Liver (tissue), 9 donors: Measurements from ENCODE around the gene COL17A1. TPM values are rescaled to one million over a fixed set of nuclear protein-coding genes. Genes with fewer than 3 reads are reported as not detected.

ENCODE experiments used
- DNase-seq: peaks from one replicate; pipeline ENCODE4 v3.0.0-alpha.2; 2017; ENCODE audit warnings: low spot score
- H3K27ac ChIP-seq, 2 donors: one replicate each; pipeline ENCODE4 v1.7.0; 2013; ENCODE audit warnings: inconsistent platforms in 2 of 2, low read length in 2 of 2, control low read depth in 1 of 2, low read depth in 1 of 2, mild to moderate bottlenecking in 1 of 2
- H3K27me3 ChIP-seq, 4 donors: one replicate each; pipeline versions ENCODE4 v1.6.1 to v1.7.0; 2013; ENCODE audit warnings: low read length in 3 of 4, inconsistent platforms in 1 of 4, mild to moderate bottlenecking in 1 of 4, moderate library complexity in 1 of 4; ENCODE audit not compliant: control insufficient read depth in 4 of 4, insufficient read depth in 4 of 4
- H3K36me3 ChIP-seq, 4 donors: one replicate each; pipeline versions ENCODE4 v1.6.1 to v1.7.0; 2013; ENCODE audit warnings: low read length in 3 of 4, mild to moderate bottlenecking in 3 of 4, low read depth in 1 of 4, moderate library complexity in 1 of 4; ENCODE audit not compliant: control insufficient read depth in 4 of 4, insufficient read depth in 3 of 4
- H3K4me1 ChIP-seq, 4 donors: one replicate each; pipeline versions ENCODE4 v1.6.1 to v1.7.0; 2013; ENCODE audit warnings: low read length in 3 of 4, mild to moderate bottlenecking in 3 of 4, moderate library complexity in 1 of 4; ENCODE audit not compliant: control insufficient read depth in 4 of 4, insufficient read depth in 4 of 4
- H3K4me3 ChIP-seq, 3 donors: one replicate each; pipeline versions ENCODE4 v1.6.1 to v1.7.0; 2013; ENCODE audit warnings: low read length in 3 of 3, control low read depth in 1 of 3, low read depth in 1 of 3, mild to moderate bottlenecking in 1 of 3
- H3K9ac ChIP-seq, 2 donors: one replicate each; pipeline ENCODE4 v1.7.0; 2013; ENCODE audit warnings: low read length in 2 of 2, mild to moderate bottlenecking in 2 of 2, moderate library complexity in 2 of 2, control low read depth in 1 of 2, low read depth in 1 of 2
- H3K9me3 ChIP-seq, 4 donors: one replicate each; pipeline versions ENCODE4 v1.6.1 to v1.7.0; 2013; ENCODE audit warnings: low read length in 3 of 4; ENCODE audit not compliant: control insufficient read depth in 4 of 4
- ATF3 ChIP-seq: IDR thresholded peaks from 2 replicates; pipeline ENCODE4 v1.6.1; 2016; ENCODE audit warnings: antibody characterized with exemption
- CTCF ChIP-seq: fragments of 150-350 bp; IDR thresholded peaks from 2 replicates; pipeline ENCODE4 v1.5.1; 2017; ENCODE audit warnings: improper control_type of control experiment, low read depth, low read length; ENCODE audit not compliant: missing input control
- EGR1 ChIP-seq, 2 donors: IDR thresholded peaks; 2 replicates each; pipeline ENCODE4 v1.6.1; 2016 to 2018; ENCODE audit warnings: antibody characterized with exemption in 2 of 2, low read depth in 2 of 2
- FOXA1 ChIP-seq: IDR thresholded peaks from 2 replicates; pipeline ENCODE4 v1.6.1; 2016; ENCODE audit warnings: antibody characterized with exemption
- FOXA2 ChIP-seq: IDR thresholded peaks from 2 replicates; pipeline ENCODE4 v1.6.1; 2016; ENCODE audit warnings: antibody characterized with exemption
- GABPA ChIP-seq, 2 donors: IDR thresholded peaks in 1 of 2; conservative IDR thresholded peaks in 1 of 2; 2 replicates each; pipeline ENCODE4 v1.6.1; 2016; ENCODE audit warnings: antibody characterized with exemption in 2 of 2, mild to moderate bottlenecking in 1 of 2, moderate library complexity in 1 of 2
- HNF4A ChIP-seq, 2 donors: conservative IDR thresholded peaks; 2 replicates each; pipeline ENCODE4 v1.6.1; 2016; ENCODE audit warnings: antibody characterized with exemption in 2 of 2, mild to moderate bottlenecking in 2 of 2
- HNF4G ChIP-seq: IDR thresholded peaks from 2 replicates; pipeline ENCODE4 v1.6.1; 2016; ENCODE audit warnings: antibody characterized with exemption
- JUND ChIP-seq, 2 donors: IDR thresholded peaks; 2 replicates each; pipeline ENCODE4 v1.6.1; 2016; ENCODE audit warnings: antibody characterized with exemption in 2 of 2
- MAX ChIP-seq: IDR thresholded peaks from 2 replicates; pipeline ENCODE4 v1.6.1; 2016; ENCODE audit warnings: antibody characterized with exemption
- NR2F2 ChIP-seq: IDR thresholded peaks from 2 replicates; pipeline ENCODE4 v1.6.1; 2016; ENCODE audit warnings: antibody characterized with exemption
- RAD21 ChIP-seq, 2 donors: IDR thresholded peaks; 2 replicates each; pipeline ENCODE4 v1.6.1; 2016; ENCODE audit warnings: antibody characterized with exemption in 2 of 2, mild to moderate bottlenecking in 2 of 2
- REST ChIP-seq: IDR thresholded peaks from 2 replicates; pipeline ENCODE4 v1.6.1; 2016; ENCODE audit warnings: antibody characterized with exemption, mild to moderate bottlenecking
- RXRA ChIP-seq, 2 donors: IDR thresholded peaks; 2 replicates each; pipeline ENCODE4 v1.6.1; 2017 to 2018; ENCODE audit warnings: antibody characterized with exemption in 2 of 2, mild to moderate bottlenecking in 1 of 2
- SP1 ChIP-seq: IDR thresholded peaks from 2 replicates; pipeline ENCODE4 v1.6.1; 2018; ENCODE audit warnings: antibody characterized with exemption, mild to moderate bottlenecking
- TAF1 ChIP-seq: conservative IDR thresholded peaks from 2 replicates; pipeline ENCODE4 v1.6.1; 2016; ENCODE audit warnings: antibody characterized with exemption, mild to moderate bottlenecking
- YY1 ChIP-seq: IDR thresholded peaks from 2 replicates; pipeline ENCODE4 v1.6.1; 2016; ENCODE audit warnings: antibody characterized with exemption, mild to moderate bottlenecking
- ZBTB33 ChIP-seq: IDR thresholded peaks from 2 replicates; pipeline ENCODE4 v1.6.1; 2016; ENCODE audit warnings: antibody characterized with exemption
- WGBS: extraction: QIAGEN DNeasy Blood & Tissue Kit; methylation state at CpG from one replicate; pipeline ENCODE4 v1.1.7; 2013; 5-methylcytosine and 5-hydroxymethylcytosine counted together
- polyA plus RNA-seq, 2 donors: library from polyadenylated mRNA; stranded (reverse) in 1 of 2; unstranded in 1 of 2; fragments of 200-250 nt in 1 of 2; fragments of >200 nt in 1 of 2; fragmentation: Nextera tagmentation in 1 of 2; extraction: Ambion mirVana in 1 of 2; gene quantifications; one replicate each; pipeline versions ENCODE4 v1.2.1 to v1.2.3, GENCODE V29; 2013 to 2015
- total RNA-seq, 2 donors: library from RNA; depleted of rRNA; stranded (reverse); fragments of >200 nt; gene quantifications; one replicate each; pipeline ENCODE4 v1.2.3, GENCODE V29; 2014
- donor health status: healthy.
- donor health status: healthy.
- donor health status: healthy.
- donor health status: healthy.
- donor health status: healthy.

Gene COL17A1
- total and polyA plus RNA-seq, 4 donors: 0.05 to 1.7 TPM; not detected in 2

- H3K9me3 ChIP-seq: no peaks in the 10 kb centered on the region
- H3K4me3 ChIP-seq: no peak overlapping the region
- no peaks in the 10 kb centered on the region for H3K36me3 ChIP-seq
- no peak overlapping the region for H3K27ac ChIP-seq
- H3K27me3 ChIP-seq: no peaks in the 10 kb centered on the region
- no peaks in the 10 kb centered on the region for H3K4me1 ChIP-seq
- WGBS: 87% methylated on average over 18 of the region's 18 CpGs
- H3K9ac ChIP-seq: no peak overlapping the region
- DNase-seq: no peak
- TF ChIP-seq HNF4G (no peak), YY1 (no peak), RAD21 (IDR thresholded peaks at IDR 0.05) (no peak), HNF4A (conservative IDR thresholded peaks at IDR 0.05) (no peak), FOXA2 (no peak), ZBTB33 (no peak), TAF1 (no peak), REST (no peak), NR2F2 (no peak), JUND (IDR thresholded peaks at IDR 0.05) (no peak), GABPA (IDR thresholded peaks at IDR 0.05 in 1 of 2, conservative IDR thresholded peaks at IDR 0.05 in 1 of 2) (no peak), CTCF (no peak), RXRA (IDR thresholded peaks at IDR 0.05) (no peak), ATF3 (no peak), FOXA1 (no peak), SP1 (no peak), EGR1 (IDR thresholded peaks at IDR 0.05; ENCODE audit: low read depth in 2 of 2) (no peak), MAX (no peak)
Measured at GRCh38 chr10:104035194-104036068, 50.2 kb downstream of the COL17A1 start.
